ENCODE measurements around the gene HKDC1.

GRCh38 chr10:69213591-69214311, 6.4 kb upstream of the HKDC1 start:
- TF ChIP-seq POLR2A (IDR thresholded peaks at IDR 0.05; ENCODE audit: low read length) (no peak), GATA1 (IDR thresholded peaks at IDR 0.05; ENCODE audit: low read depth, low read length) (no peak)
